ENCODE results near the gene SLC44A4.
"Not testable (repeated sequence)": the region's sequence is repeated elsewhere in the genome, so short reads cannot be mapped to it uniquely, and the experiment has no call there.

Gene SLC44A4

GRCh38 chr6:31844507-31844906 lies 34.3 kb downstream of the SLC44A4 start:
- DNase-seq (ENCODE audit: extremely low read depth, low read depth) = no peak
- no peak for TF ChIP-seq CTCF (IDR thresholded peaks at IDR 0.05; ENCODE audit: low read depth, low read length, missing control alignments)
- no peak overlapping the region for H3K4me3 ChIP-seq (replicated peaks; ENCODE audit: low read depth, low read length)

DNA sequence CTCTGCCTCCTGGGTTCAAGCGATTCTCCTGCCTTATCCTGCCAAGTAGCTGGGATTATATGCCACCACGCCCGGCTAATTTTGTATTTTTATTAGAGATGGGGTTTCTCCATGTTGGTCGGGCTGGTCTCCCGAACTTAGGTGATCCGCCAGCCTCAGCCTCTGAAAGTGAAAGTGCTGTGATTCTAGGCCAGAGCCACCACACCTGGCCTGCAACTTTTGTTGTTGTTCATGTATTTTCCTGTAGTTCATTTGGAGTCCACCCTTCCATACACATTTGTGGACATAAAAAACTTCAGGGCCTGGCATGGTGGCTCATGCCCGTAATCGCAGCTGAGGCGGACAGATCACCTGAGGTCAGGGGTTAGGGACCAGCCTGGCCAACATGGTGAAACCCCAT lies 36.7 kb downstream of the SLC44A4 start:
- no peak for DNase-seq (ENCODE audit: extremely low read depth, low read depth)

DNA sequence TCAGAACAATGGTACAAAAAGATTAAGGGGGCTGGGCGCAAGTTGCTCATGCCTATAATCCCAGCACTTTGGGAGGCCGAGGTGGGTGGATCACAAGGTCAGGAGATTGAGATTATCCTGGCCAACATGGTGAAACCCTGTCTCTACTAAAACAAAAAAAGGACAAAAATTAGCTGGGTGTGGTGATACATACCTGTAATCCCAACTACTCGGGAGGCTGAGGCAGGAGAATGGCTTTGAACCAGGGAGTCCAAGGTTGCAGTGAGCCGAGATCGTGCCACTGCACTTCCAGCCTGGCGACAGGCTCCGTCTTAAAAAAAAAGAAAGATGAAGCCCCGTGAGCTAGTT lies 39.0 kb downstream of the SLC44A4 start:
- DNase-seq (ENCODE audit: extremely low read depth, low read depth); H3K4me3 ChIP-seq (replicated peaks; ENCODE audit: low read depth, low read length): not testable (repeated sequence)

More for the DNA sequence above, 36.7 kb downstream of the SLC44A4 start:
- no peak for TF ChIP-seq CTCF (IDR thresholded peaks at IDR 0.05; ENCODE audit: low read depth, low read length, missing control alignments)
- no peak overlapping the region for H3K4me3 ChIP-seq (replicated peaks; ENCODE audit: low read depth, low read length)

- no peak for TF ChIP-seq CTCF (IDR thresholded peaks at IDR 0.05; ENCODE audit: low read depth, low read length, missing control alignments)
- peak overlapping the region; percentile 72 for H3K4me3 ChIP-seq (replicated peaks; ENCODE audit: low read depth, low read length)
- DNase-seq (ENCODE audit: extremely low read depth, low read depth) = no peak
Observed at GRCh38 chr6:31838968-31839367, 39.8 kb downstream of the SLC44A4 start.

DNA sequence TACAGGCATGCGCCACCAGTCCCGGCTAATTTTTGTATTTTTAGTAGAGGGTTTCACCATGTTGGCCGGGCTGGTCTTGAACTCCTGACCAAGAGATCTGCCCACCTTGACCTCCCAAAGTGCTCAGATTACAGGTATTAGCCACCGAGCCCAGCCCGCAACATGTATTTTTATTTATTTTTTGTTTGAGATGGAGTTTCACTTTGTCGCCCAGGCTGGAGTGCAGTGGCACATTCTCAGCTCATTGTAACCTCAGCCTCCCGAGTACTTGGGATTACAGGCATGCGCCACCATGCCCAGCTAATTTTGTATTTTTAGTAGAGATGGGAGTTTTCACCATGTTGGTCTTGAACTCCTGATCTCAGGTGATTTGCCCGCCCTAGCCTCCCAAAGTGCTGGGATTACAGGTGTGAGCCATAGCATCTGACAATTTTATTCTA lies 40.7 kb downstream of the SLC44A4 start:
- DNase-seq (ENCODE audit: extremely low read depth, low read depth) = not testable (repeated sequence)
- peak overlapping the region; percentile 72 for H3K4me3 ChIP-seq (replicated peaks; ENCODE audit: low read depth, low read length)

- no peak for DNase-seq (ENCODE audit: extremely low read depth, low read depth)
- H3K4me3 ChIP-seq (replicated peaks; ENCODE audit: low read depth, low read length) = peak overlapping the region; percentile 72
- TF ChIP-seq CTCF (IDR thresholded peaks at IDR 0.05; ENCODE audit: low read depth, low read length, missing control alignments) = no peak
Observed at GRCh38 chr6:31837369-31838113, 41.3 kb downstream of the SLC44A4 start.

- no peak for DNase-seq (ENCODE audit: extremely low read depth, low read depth)
- peak overlapping the region; percentile 72 for H3K4me3 ChIP-seq (replicated peaks; ENCODE audit: low read depth, low read length)
Observed at GRCh38 chr6:31836474-31837368, 42.1 kb downstream of the SLC44A4 start.

More at GRCh38 chr6:31836474-31837368, 42.1 kb downstream of the SLC44A4 start:
- TF ChIP-seq CTCF (IDR thresholded peaks at IDR 0.05; ENCODE audit: low read depth, low read length, missing control alignments) = no peak
